Ovary (tissue), 9 donors: ENCODE measurements around the gene BNC2. TPM values are rescaled to one million over a fixed set of nuclear protein-coding genes. Genes with fewer than 3 reads are reported as not detected.

ENCODE experiments used
- DNase-seq, 5 donors: peaks; one replicate each; pipeline ENCODE4 v3.0.0-alpha.2; 2019 to 2020
- H3K27ac ChIP-seq, 2 donors: fragments of 200-600 bp; one replicate each; pipeline versions ENCODE4 v1.5.1 to v1.8.0; 2019 to 2022
- H3K27me3 ChIP-seq: fragments of 200-600 bp; one replicate; pipeline ENCODE4 v1.8.0; 2022
- H3K36me3 ChIP-seq: fragments of 200-600 bp; sonication (generic); one replicate; pipeline ENCODE4 v1.5.1; 2019
- H3K4me1 ChIP-seq: one replicate; pipeline ENCODE4 v1.8.1; 2013; ENCODE audit warnings: mild to moderate bottlenecking, moderate library complexity; ENCODE audit not compliant: insufficient read depth
- H3K4me3 ChIP-seq: fragments of 200-600 bp; sonication (generic); one replicate; pipeline ENCODE4 v1.5.1; 2017
- H3K9me3 ChIP-seq, 2 donors: fragments of 200-600 bp in 1 of 2; sonication (generic) in 1 of 2; one replicate each; pipeline versions ENCODE4 v1.5.1 to v1.8.1; 2013 to 2019; ENCODE audit warnings: mild to moderate bottlenecking in 1 of 2, moderate library complexity in 1 of 2
- EP300 ChIP-seq: sonication (generic); formaldehyde crosslinking; IDR thresholded peaks from one replicate; pipeline ENCODE4 v1.6.1; 2017; ENCODE audit warnings: antibody characterized with exemption
- POLR2A ChIP-seq: fragments of 450-650 bp; IDR thresholded peaks from one replicate; pipeline ENCODE4 v1.6.1; 2017; ENCODE audit warnings: antibody characterized with exemption, mild to moderate bottlenecking, moderate library complexity
- WGBS, 3 donors: extraction: QIAGEN DNeasy Blood & Tissue Kit in 1 of 3; methylation state at CpG; one replicate each; pipeline versions ENCODE4 v1.1.5 to v1.1.7; 2013 to 2017; 5-methylcytosine and 5-hydroxymethylcytosine counted together
- intact Hi-C, 4 donors: fragments of 100-400 bp; cut with DNase I; formaldehyde crosslinking; loops; one replicate each; pipeline versions ENCODE4 v1.11.0 to v1.15.1; 2022 to 2023
- polyA plus RNA-seq, 2 donors: library from polyadenylated mRNA; stranded (reverse); fragments of 200-250 nt in 1 of 2; fragments of 350-450 nt in 1 of 2; fragmentation: Illumina TruSeq in 1 of 2; extraction: RNeasy Lipid Tissue Mini Kit (QIAGEN cat#74804) in 1 of 2; gene quantifications; one replicate each; pipeline ENCODE4 v1.2.3, GENCODE V29; 2013 to 2014
- total RNA-seq, 7 donors: library from RNA; depleted of rRNA in 2 of 7; stranded (reverse); fragments of >200 nt in 2 of 7; fragmentation: NEBNext Ultra II Directional in 3 of 7; extraction: Animal tissue kit (Norgen Biotek cat#: 25700) in 3 of 7; gene quantifications; one replicate each; pipeline versions ENCODE4 v1.1.0 to v1.2.4, GENCODE V29; 2016 to 2023
- TF ChIP-seq, protein P1 (sequence below), 3 donors: fragments of 450-650 bp in 2 of 3; fragments of 200-600 bp in 1 of 3; IDR thresholded peaks; one replicate each; pipeline versions ENCODE4 v1.5.1 to v1.8.0; 2016 to 2022; ENCODE audit warnings: antibody characterized with exemption in 3 of 3, mild to moderate bottlenecking in 1 of 3
- donor health status: DM: no; HTN: no; CAD: no; lungs with moderate emphysema.
- donor health status: DM: no; HTN: no; CAD: no.
- donor health status: Bipolar disorder and iron deficiency.
- donor health status: DM: yes; HTN: yes; CAD: no.
- donor health status: DM: no; HTN: no; CAD: no.
- donor health status: DM: yes; HTN: yes; CAD: no.

BNC2 gene
- total and polyA plus RNA-seq, 9 donors, result 17.2 to 232 (median 197) TPM

DNA sequence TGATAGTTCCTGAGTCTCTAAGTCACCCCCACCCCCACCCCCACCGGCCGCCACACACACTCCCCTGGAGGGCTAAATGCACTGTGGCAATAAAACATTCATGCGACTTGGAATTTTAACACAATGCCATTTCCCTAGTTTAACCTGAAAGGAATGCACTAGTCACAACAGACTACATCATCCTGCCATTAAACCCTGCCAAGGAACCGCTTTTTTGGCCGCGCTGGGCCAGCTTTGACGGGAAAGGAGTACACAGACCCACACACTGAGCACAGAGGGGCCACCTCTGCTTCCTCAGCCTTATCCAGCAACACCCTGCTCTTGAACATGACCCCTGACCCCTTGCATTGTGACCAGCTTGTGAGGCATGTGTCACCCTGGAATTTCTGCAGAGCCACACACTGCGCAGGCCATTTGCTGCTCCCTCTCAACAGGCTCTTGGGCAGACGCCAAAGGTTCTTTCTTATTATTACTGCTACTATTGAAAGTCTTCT, 165.3 kb downstream of the BNC2 start:
- intact Hi-C loops, result loop anchor here in 2 of 4 donors (10.0 kb wide), 2 partner anchors 160 to 380 kb away; no protein-coding TSS in a partner anchor
- H3K36me3 ChIP-seq, result no peaks in the 10 kb centered on the region
- DNase-seq, result peak; percentile 76 to 85 (median 79)
- H3K27me3 ChIP-seq, result no peaks in the 10 kb centered on the region
- no peaks in the 10 kb centered on the region for H3K9me3 ChIP-seq
- WGBS, 3 donors, result 2 to 12% (median 3%) methylated on average over 9 of the region's 9 CpGs
- peak overlapping the region; percentile 30 for H3K4me3 ChIP-seq
- H3K27ac ChIP-seq, result peak overlapping the region in 1 of 2 donors; percentile 81
- H3K4me1 ChIP-seq, result peaks cover 9% of the 10 kb centered on the region
- TF ChIP-seq EP300 (peak; percentile 66), POLR2A (no peak)
- TF ChIP-seq, protein P1, sequence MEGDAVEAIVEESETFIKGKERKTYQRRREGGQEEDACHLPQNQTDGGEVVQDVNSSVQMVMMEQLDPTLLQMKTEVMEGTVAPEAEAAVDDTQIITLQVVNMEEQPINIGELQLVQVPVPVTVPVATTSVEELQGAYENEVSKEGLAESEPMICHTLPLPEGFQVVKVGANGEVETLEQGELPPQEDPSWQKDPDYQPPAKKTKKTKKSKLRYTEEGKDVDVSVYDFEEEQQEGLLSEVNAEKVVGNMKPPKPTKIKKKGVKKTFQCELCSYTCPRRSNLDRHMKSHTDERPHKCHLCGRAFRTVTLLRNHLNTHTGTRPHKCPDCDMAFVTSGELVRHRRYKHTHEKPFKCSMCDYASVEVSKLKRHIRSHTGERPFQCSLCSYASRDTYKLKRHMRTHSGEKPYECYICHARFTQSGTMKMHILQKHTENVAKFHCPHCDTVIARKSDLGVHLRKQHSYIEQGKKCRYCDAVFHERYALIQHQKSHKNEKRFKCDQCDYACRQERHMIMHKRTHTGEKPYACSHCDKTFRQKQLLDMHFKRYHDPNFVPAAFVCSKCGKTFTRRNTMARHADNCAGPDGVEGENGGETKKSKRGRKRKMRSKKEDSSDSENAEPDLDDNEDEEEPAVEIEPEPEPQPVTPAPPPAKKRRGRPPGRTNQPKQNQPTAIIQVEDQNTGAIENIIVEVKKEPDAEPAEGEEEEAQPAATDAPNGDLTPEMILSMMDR (IDR thresholded peaks at IDR 0.05), result no peak

DNA sequence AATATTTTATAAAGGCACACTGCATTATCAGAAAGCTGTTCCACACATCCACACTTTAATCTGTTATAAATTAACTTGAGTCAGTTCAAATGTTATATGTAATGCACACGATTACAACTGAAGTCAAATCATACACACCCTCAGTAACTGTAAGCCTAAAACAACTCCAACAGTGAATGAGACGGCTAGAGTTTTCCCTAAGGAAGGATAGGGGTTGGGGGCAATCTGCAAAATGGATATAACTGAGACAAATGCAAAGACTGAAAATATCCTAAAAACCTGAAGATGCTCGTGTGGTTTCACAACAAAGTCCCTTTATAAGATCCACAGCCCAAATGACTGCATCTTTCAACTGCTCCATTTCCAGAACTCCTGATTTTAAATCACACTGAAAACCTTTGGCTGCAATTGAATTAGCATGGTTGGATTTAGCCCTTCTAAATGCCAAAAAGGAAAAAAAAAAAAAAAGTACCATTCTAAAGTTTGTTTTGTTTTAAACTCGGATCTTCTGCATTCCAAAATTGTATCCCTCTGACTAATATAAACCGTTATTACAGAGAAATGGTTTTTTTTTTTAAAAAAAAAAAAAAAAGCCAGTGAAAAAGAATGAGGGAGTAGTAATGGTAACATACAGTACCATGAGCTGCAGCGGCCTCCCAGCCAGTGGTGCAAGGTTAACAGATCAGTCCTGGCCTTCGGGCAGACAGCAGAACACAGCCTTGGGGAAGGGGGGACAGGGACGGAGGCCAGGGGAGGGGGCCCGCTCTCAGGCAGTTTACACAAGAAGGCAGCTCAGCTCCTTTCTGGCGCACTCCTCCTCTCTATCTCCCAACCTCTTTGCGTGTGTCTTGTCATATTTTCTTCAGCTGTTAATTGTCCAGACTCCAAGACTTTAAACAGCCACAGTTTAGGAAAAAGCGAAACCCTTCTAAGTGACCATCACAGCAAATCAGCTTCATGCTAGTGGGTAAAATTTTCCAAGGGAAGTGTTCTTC, 166.1 kb downstream of the BNC2 start:
- H3K4me3 ChIP-seq, result peak overlapping the region; percentile 30
- H3K27me3 ChIP-seq, result no peaks in the 10 kb centered on the region
- TF ChIP-seq, protein P1 (IDR thresholded peaks at IDR 0.05), result no peak
- TF ChIP-seq POLR2A (no peak), EP300 (no peak)
- H3K9me3 ChIP-seq, result no peaks in the 10 kb centered on the region
- H3K36me3 ChIP-seq, result no peaks in the 10 kb centered on the region
- peak; percentile 73 to 85 (median 79) for DNase-seq
- peak overlapping the region; percentile 57 to 81 for H3K27ac ChIP-seq
- 2 to 6% (median 3%) methylated on average over 12 of the region's 12 CpGs for WGBS, 3 donors
- intact Hi-C loops, result loop anchor here in 2 of 4 donors (10.0 kb wide), 2 partner anchors 160 to 380 kb away; no protein-coding TSS in a partner anchor
- H3K4me1 ChIP-seq, result peaks cover 9% of the 10 kb centered on the region

DNA sequence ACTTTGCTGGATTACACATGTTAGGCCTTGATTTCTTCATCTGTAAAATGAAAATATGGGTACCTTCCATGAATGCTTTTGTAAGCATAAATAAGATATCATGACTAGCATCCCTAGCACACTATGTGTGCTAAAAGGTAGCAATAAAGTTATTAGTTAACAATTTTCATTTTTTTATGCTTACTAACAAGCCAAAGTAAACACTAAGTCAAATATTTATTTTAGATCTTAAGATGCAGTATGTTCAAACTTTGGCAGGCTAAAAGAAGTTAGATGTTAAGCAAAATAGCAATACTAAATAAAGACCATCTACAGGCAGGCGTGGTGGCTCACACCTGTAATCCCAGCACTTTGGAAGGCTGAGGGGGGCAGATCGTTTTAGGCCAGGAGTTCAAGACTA, 169.1 kb downstream of the BNC2 start:
- Histone ChIP-seq H3K9me3 (no peaks in the 10 kb centered on the region), H3K4me3 (no peak overlapping the region), H3K27ac (no peak overlapping the region), H3K36me3 (no peaks in the 10 kb centered on the region), H3K27me3 (no peaks in the 10 kb centered on the region), H3K4me1 (peaks cover 7% of the 10 kb centered on the region)
- intact Hi-C loops, result loop anchor here in 2 of 4 donors (10.0 kb wide), 2 partner anchors 163 to 377 kb away; no protein-coding TSS in a partner anchor
- 70 to 84% (median 74%) methylated on average over 2 of the region's 2 CpGs for WGBS, 3 donors
- no peak for DNase-seq
- TF ChIP-seq EP300 (no peak), POLR2A (no peak)
- TF ChIP-seq, protein P1 (IDR thresholded peaks at IDR 0.05), result no peak

DNA sequence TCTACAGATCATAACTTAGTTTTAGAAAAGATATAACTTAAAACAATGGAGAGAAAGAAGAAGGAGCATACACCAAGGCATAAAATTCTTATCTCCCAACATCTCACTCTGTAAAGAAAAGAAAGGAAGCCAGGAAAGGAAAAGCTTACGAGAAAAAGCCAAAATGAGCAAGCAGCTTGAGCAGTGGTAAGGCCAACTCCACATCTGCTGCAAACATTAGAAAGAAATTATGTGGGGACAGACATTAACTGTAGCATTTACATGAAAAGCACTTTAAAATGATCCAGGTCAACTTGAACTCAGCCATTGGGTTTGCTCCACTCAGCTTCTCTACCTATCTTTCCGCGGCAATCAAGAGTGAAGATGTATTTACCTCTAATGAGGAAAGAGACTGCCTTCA, 176.9 kb downstream of the BNC2 start:
- intact Hi-C loops, result loop anchor here in 1 of 4 donors (10.0 kb wide), 1 partner anchor 499 kb away; no protein-coding TSS in a partner anchor
- no peaks in the 10 kb centered on the region for H3K9me3 ChIP-seq
- peaks cover 10% of the 10 kb centered on the region for H3K4me1 ChIP-seq
- TF ChIP-seq, protein P1 (IDR thresholded peaks at IDR 0.05), result no peak
- no peak for TF ChIP-seq POLR2A
- no peak for TF ChIP-seq EP300
- no peak overlapping the region for H3K27ac ChIP-seq
- no peak overlapping the region for H3K4me3 ChIP-seq
- H3K36me3 ChIP-seq, result no peaks in the 10 kb centered on the region
- H3K27me3 ChIP-seq, result no peaks in the 10 kb centered on the region
- no peak for DNase-seq
- 92 to 94% (median 92%) methylated on average over 3 of the region's 3 CpGs for WGBS, 3 donors
